Vagina (tissue), 2 donors: ENCODE results near the gene PIEZO2.

Experiments used
- CTCF ChIP-seq, 3 experiments: fragments of 450-650 bp in 2 of 3; fragments of 200-600 bp in 1 of 3; sonication (generic) in 1 of 3; IDR thresholded peaks; one replicate each; pipeline ENCODE4 v1.5.1; 2017 to 2019; ENCODE audit warnings: antibody characterized with exemption in 3 of 3, mild to moderate bottlenecking in 2 of 3, moderate library complexity in 2 of 3
- POLR2AphosphoS5 ChIP-seq, 2 donors: sonication (generic); formaldehyde crosslinking; IDR thresholded peaks; one replicate each; pipeline ENCODE4 v1.9.0; 2017; ENCODE audit warnings: antibody characterized with exemption in 2 of 2, mild to moderate bottlenecking in 2 of 2, low read depth in 1 of 2; ENCODE audit not compliant: insufficient read depth in 1 of 2

DNA sequence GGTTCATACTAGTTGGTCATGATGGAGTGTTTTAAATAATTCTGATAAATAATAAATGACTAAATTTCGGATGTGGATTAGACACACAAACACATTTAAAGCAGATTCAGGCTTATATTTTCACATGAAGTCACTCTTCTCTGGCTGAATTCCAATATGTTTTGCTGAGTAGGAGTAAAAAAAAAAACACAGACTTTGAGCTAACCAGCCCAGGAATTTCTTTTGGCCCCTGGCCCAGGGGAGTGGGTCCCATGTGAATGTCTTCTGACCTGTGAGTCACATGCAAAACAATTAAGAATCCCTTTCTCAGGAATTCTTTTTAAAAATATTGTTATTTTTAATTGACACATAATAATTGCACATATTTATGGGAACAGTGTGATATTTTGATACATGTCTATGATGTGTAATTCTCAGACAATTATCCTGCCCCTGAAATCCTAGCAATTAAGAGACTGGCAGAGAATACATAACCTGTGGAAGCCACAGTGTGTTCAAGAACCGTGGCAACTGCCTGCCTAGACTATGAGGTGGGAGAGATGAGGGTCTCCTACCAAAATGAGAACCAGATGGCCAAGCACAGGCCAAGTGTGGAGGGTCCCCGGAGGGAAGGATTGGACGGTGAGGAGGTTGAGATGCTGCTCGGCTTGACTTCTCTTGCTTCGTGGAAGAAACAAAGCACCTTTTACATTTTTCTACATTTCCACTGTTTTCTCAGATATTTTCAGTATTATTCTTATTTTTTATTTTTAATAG lies 236.4 kb downstream of the PIEZO2 start:
- TF ChIP-seq CTCF (IDR thresholded peaks at IDR 0.05) (no peak), POLR2AphosphoS5 (IDR thresholded peaks at IDR 0.05; ENCODE audit: insufficient read depth in 1 of 2, low read depth in 1 of 2) (no peak)
